Hematopoietic multipotent progenitor cell (in vitro differentiated cells): ENCODE results near the gene WIF1. TPM values are rescaled to one million over a fixed set of nuclear protein-coding genes. Genes with fewer than 3 reads are reported as not detected.

ENCODE experiments used
- DNase-seq, 3 donors: peaks; one replicate each; pipeline ENCODE4 v3.0.0-alpha.2; 2011 to 2015; ENCODE audit warnings: low read depth in 2 of 3, low spot score in 2 of 3
- small RNA-seq: library from RNA; depleted of rRNA; stranded (forward); fragments of <200 nt; gene quantifications from one replicate; pipeline ENCODE3, GENCODE V24; 2012
- total RNA-seq: library from RNA; depleted of rRNA; stranded (reverse); fragments of >200 nt; gene quantifications from one replicate; pipeline ENCODE4 v1.2.3, GENCODE V29; 2012

Gene WIF1
- total RNA-seq, 1 donor: not detected

- DNase-seq: no peak
These were observed 81.8 kb downstream of the WIF1 start for GRCh38 chr12:65039301-65039700.

- DNase-seq: no peak
These were observed 96.0 kb downstream of the WIF1 start for GRCh38 chr12:65025136-65025535.

- DNase-seq: no peak
These were observed 97.6 kb downstream of the WIF1 start for GRCh38 chr12:65023485-65023884.

GRCh38 chr12:65022960-65023359 lies 98.1 kb downstream of the WIF1 start:
- no peak for DNase-seq

- no peak for DNase-seq
These were observed 98.7 kb downstream of the WIF1 start for GRCh38 chr12:65022421-65022820.

GRCh38 chr12:65019696-65020234 lies 101.3 kb downstream of the WIF1 start:
- DNase-seq: no peak

- DNase-seq: no peak
These were observed 104.0 kb downstream of the WIF1 start for GRCh38 chr12:65016881-65017650.

- no peak for DNase-seq
These were observed 105.3 kb downstream of the WIF1 start for GRCh38 chr12:65015850-65016249.

- DNase-seq: no peak
These were observed 106.4 kb downstream of the WIF1 start for GRCh38 chr12:65014504-65015271.

GRCh38 chr12:65010437-65010836 lies 110.7 kb downstream of the WIF1 start:
- no peak for DNase-seq

- no peak for DNase-seq
These were observed 115.4 kb downstream of the WIF1 start for GRCh38 chr12:65005716-65006115.

GRCh38 chr12:65004270-65004669 lies 116.8 kb downstream of the WIF1 start:
- DNase-seq: no peak

Small RNA genes within 50 kb of the gene (small RNA-seq; reads per million reads assigned to genes)
- gene RNU6-166P: not detected

Other genes starting within 250 kb of the WIF1 start
- 49.3 TPM for gene LEMD3, start 48.3 kb upstream of the WIF1 start, total RNA-seq
- 75.9 TPM for gene MSRB3, start 157.4 kb upstream of the WIF1 start, total RNA-seq